ENCODE measurements around the gene GRM7.

GRCh38 chr3:7487763-7488162 is 626.8 kb downstream of the GRM7 start:
- TF ChIP-seq, protein P1, sequence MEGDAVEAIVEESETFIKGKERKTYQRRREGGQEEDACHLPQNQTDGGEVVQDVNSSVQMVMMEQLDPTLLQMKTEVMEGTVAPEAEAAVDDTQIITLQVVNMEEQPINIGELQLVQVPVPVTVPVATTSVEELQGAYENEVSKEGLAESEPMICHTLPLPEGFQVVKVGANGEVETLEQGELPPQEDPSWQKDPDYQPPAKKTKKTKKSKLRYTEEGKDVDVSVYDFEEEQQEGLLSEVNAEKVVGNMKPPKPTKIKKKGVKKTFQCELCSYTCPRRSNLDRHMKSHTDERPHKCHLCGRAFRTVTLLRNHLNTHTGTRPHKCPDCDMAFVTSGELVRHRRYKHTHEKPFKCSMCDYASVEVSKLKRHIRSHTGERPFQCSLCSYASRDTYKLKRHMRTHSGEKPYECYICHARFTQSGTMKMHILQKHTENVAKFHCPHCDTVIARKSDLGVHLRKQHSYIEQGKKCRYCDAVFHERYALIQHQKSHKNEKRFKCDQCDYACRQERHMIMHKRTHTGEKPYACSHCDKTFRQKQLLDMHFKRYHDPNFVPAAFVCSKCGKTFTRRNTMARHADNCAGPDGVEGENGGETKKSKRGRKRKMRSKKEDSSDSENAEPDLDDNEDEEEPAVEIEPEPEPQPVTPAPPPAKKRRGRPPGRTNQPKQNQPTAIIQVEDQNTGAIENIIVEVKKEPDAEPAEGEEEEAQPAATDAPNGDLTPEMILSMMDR (IDR thresholded peaks at IDR 0.05): no peak
- no peak for TF ChIP-seq POLR2A (IDR thresholded peaks at IDR 0.05)
